Naive thymus-derived CD8-positive, alpha-beta T cell (primary cell): ENCODE data around the gene INKA2. TPM values are rescaled to one million over a fixed set of nuclear protein-coding genes. Genes with fewer than 3 reads are reported as not detected.

Experiments
- ATAC-seq, 2 donors: fragments of 150-1000 bp; cut with Tn5 transposase in 1 of 2; sonication (Bioruptor Pico), chemical (Tn5 transposase) in 1 of 2; 1 replicate in 1 of 2; 2 replicates in 1 of 2; pipeline ENCODE4 v1.10.0; 2021; ENCODE audit warnings: mild to moderate bottlenecking in 2 of 2, moderate library complexity in 2 of 2
- POLR2A ChIA-PET: fragments of 350-600 bp; sonication (Branson Sonifier 250); formaldehyde crosslinking; loops from one replicate; lab custom pipeline; 2021; ENCODE audit warnings: antibody characterized with exemption; lab: Charles Lee
- DNase-seq, 10 donors: peaks; one replicate each; pipeline versions ENCODE4 v3.0.0 to v3.0.0-alpha.2; 2020 to 2022
- H3K27ac Mint-ChIP-seq, 10 donors: one replicate each; pipeline ENCODE4 v1.8.0; 2020 to 2022; ENCODE audit warnings: mild to moderate bottlenecking in 10 of 10, mixed read lengths in 10 of 10, moderate library complexity in 4 of 10, inconsistent platforms in 1 of 10
- H3K27me3 Mint-ChIP-seq, 5 donors: one replicate each; pipeline ENCODE4 v1.8.0; 2021 to 2022; ENCODE audit warnings: mixed read lengths in 5 of 5
- H3K36me3 Mint-ChIP-seq, 3 donors: one replicate each; pipeline ENCODE4 v1.8.0; 2020 to 2022; ENCODE audit warnings: mixed read lengths in 3 of 3, mild to moderate bottlenecking in 2 of 3, inconsistent platforms in 1 of 3
- H3K4me1 Mint-ChIP-seq, 4 donors: one replicate each; pipeline ENCODE4 v1.8.0; 2021 to 2022; ENCODE audit warnings: mixed read lengths in 4 of 4
- H3K4me3 Mint-ChIP-seq, 10 donors: one replicate each; pipeline ENCODE4 v1.8.0; 2020 to 2022; ENCODE audit warnings: mild to moderate bottlenecking in 10 of 10, mixed read lengths in 10 of 10, moderate library complexity in 6 of 10, inconsistent platforms in 1 of 10
- H3K9me3 Mint-ChIP-seq, 9 donors: one replicate each; pipeline ENCODE4 v1.8.0; 2020 to 2022; ENCODE audit warnings: mixed read lengths in 9 of 9, mild to moderate bottlenecking in 3 of 9, inconsistent platforms in 1 of 9, moderate library complexity in 1 of 9
- polyA plus RNA-seq, 3 donors: library from polyadenylated mRNA; unstranded; fragments of 300-500 nt; fragmentation: Illumina TruSeq; gene quantifications; one replicate each; pipeline ENCODE4 v1.2.3, GENCODE V29; 2021
- total RNA-seq, 8 experiments: library from RNA in 2 of 8; stranded (reverse) in 2 of 8; gene quantifications; one replicate each; pipeline ENCODE4 v1.2.3 and lab custom pipeline; 2021 to 2026

The INKA2 gene
- total RNA-seq, result under 1 TPM; 0.70 to 0.77 TPM
- not detected for polyA plus RNA-seq
- total RNA-seq (lab: John Stamatoyannopoulos, UW), result 0.71 to 2.9 (median 1.4) reads per million in 6 experiments

- H3K36me3 Mint-ChIP-seq, result no peaks in the 10 kb centered on the region
- DNase-seq, result peak in 9 of 10 donors; percentile 28 to 75 (median 41)
- POLR2A ChIA-PET, result interaction anchor here (1.1 to 4.2 kb wide), 5 partner anchors 9 to 231 kb away, joined by 3 to 21 read pairs (median 6); partner anchors contain the start of gene DDX20
- ATAC-seq, result peak; percentile 62 to 69
- no peaks in the 10 kb centered on the region for H3K9me3 Mint-ChIP-seq
- peaks cover 10 to 37% (median 24%) of the 10 kb centered on the region in 5 donors for H3K27me3 Mint-ChIP-seq
- H3K4me1 Mint-ChIP-seq, result peaks cover 15 to 33% (median 20%) of the 10 kb centered on the region in 4 donors
- peak within 1 kb of the TSS; percentile 83 to 95 (median 92) for H3K4me3 Mint-ChIP-seq
- H3K27ac Mint-ChIP-seq, result peak within 1 kb of the TSS in 8 of 10 donors; percentile 7 to 90 (median 74)
These were observed at the start of gene INKA2 for GRCh38 chr1:111739194-111739924. Gene INKA2, minus strand, starts transcription at chr1:111739395. Its CDS starts 153 bp downstream, at chr1:111739242.

- ATAC-seq, result no peak
- Mint-ChIP-seq H3K4me3 (no peak overlapping the region), H3K27me3 (peaks cover 2 to 44% (median 5%) of the 10 kb centered on the region in 5 donors), H3K9me3 (no peaks in the 10 kb centered on the region), H3K27ac (no peak overlapping the region), H3K36me3 (peaks cover 0 to 9% (median 7%) of the 10 kb centered on the region in 3 donors), H3K4me1 (no peaks in the 10 kb centered on the region)
- no peak for DNase-seq
- POLR2A ChIA-PET, result no interaction called here
These were observed 47.5 kb upstream of the INKA2 start for GRCh38 chr1:111786669-111787207.

GRCh38 chr1:111784273-111784901, 45.2 kb upstream of the INKA2 start:
- DNase-seq (no peak), ATAC-seq (no peak)
- H3K9me3 Mint-ChIP-seq, result no peaks in the 10 kb centered on the region
- no peaks in the 10 kb centered on the region for H3K4me1 Mint-ChIP-seq
- H3K36me3 Mint-ChIP-seq, result peaks cover 0 to 9% (median 7%) of the 10 kb centered on the region in 3 donors
- POLR2A ChIA-PET, result no interaction called here
- H3K27me3 Mint-ChIP-seq, result peaks cover 2 to 31% (median 4%) of the 10 kb centered on the region in 5 donors
- no peak overlapping the region for H3K4me3 Mint-ChIP-seq
- no peak overlapping the region for H3K27ac Mint-ChIP-seq

- Mint-ChIP-seq H3K36me3 (peaks cover 0 to 12% (median 7%) of the 10 kb centered on the region in 3 donors), H3K27me3 (peaks cover 3 to 27% (median 5%) of the 10 kb centered on the region in 5 donors), H3K4me1 (peaks cover 0 to 5% (median 0%) of the 10 kb centered on the region in 4 donors), H3K4me3 (no peak overlapping the region), H3K9me3 (no peaks in the 10 kb centered on the region), H3K27ac (no peak overlapping the region)
- no peak for ATAC-seq
- POLR2A ChIA-PET, result no interaction called here
- DNase-seq, result no peak
These were observed 40.4 kb upstream of the INKA2 start for GRCh38 chr1:111779546-111779945.

GRCh38 chr1:111778541-111779051, 39.4 kb upstream of the INKA2 start:
- POLR2A ChIA-PET, result no interaction called here
- no peak overlapping the region for H3K4me3 Mint-ChIP-seq
- DNase-seq (no peak), ATAC-seq (no peak)
- H3K36me3 Mint-ChIP-seq, result peaks cover 0 to 11% (median 7%) of the 10 kb centered on the region in 3 donors
- no peaks in the 10 kb centered on the region for H3K9me3 Mint-ChIP-seq
- H3K27ac Mint-ChIP-seq, result no peak overlapping the region
- H3K4me1 Mint-ChIP-seq, result peaks cover 0 to 5% (median 0%) of the 10 kb centered on the region in 4 donors
- peaks cover 3 to 22% (median 4%) of the 10 kb centered on the region in 5 donors for H3K27me3 Mint-ChIP-seq

- ATAC-seq, result no peak
- peaks cover 2 to 17% (median 4%) of the 10 kb centered on the region in 5 donors for H3K27me3 Mint-ChIP-seq
- peaks cover 0 to 5% (median 0%) of the 10 kb centered on the region in 4 donors for H3K4me1 Mint-ChIP-seq
- H3K4me3 Mint-ChIP-seq, result no peak overlapping the region
- POLR2A ChIA-PET, result no interaction called here
- no peaks in the 10 kb centered on the region for H3K9me3 Mint-ChIP-seq
- H3K27ac Mint-ChIP-seq, result no peak overlapping the region
- H3K36me3 Mint-ChIP-seq, result peaks cover 0 to 8% (median 2%) of the 10 kb centered on the region in 3 donors
- no peak for DNase-seq
These were observed 38.9 kb upstream of the INKA2 start for GRCh38 chr1:111778066-111778465.

GRCh38 chr1:111777301-111777700, 38.1 kb upstream of the INKA2 start:
- Mint-ChIP-seq H3K9me3 (no peaks in the 10 kb centered on the region), H3K27me3 (peaks cover 2 to 15% (median 4%) of the 10 kb centered on the region in 5 donors), H3K27ac (no peak overlapping the region), H3K4me3 (no peak overlapping the region), H3K4me1 (peaks cover 0 to 5% (median 0%) of the 10 kb centered on the region in 4 donors), H3K36me3 (peaks cover 0 to 3% (median 0%) of the 10 kb centered on the region in 3 donors)
- ATAC-seq (no peak), DNase-seq (no peak)
- POLR2A ChIA-PET, result no interaction called here

GRCh38 chr1:111776861-111777260, 37.7 kb upstream of the INKA2 start:
- no peak overlapping the region for H3K27ac Mint-ChIP-seq
- peaks cover 2 to 15% (median 4%) of the 10 kb centered on the region in 5 donors for H3K27me3 Mint-ChIP-seq
- H3K4me3 Mint-ChIP-seq, result no peak overlapping the region
- peaks cover 0 to 3% (median 0%) of the 10 kb centered on the region in 3 donors for H3K36me3 Mint-ChIP-seq
- H3K4me1 Mint-ChIP-seq, result peaks cover 0 to 5% (median 0%) of the 10 kb centered on the region in 4 donors
- no peak for ATAC-seq
- H3K9me3 Mint-ChIP-seq, result no peaks in the 10 kb centered on the region
- POLR2A ChIA-PET, result no interaction called here
- no peak for DNase-seq

- peaks cover 2 to 15% (median 4%) of the 10 kb centered on the region in 5 donors for H3K27me3 Mint-ChIP-seq
- no peaks in the 10 kb centered on the region for H3K9me3 Mint-ChIP-seq
- H3K27ac Mint-ChIP-seq, result no peak overlapping the region
- POLR2A ChIA-PET, result no interaction called here
- peaks cover 0 to 3% (median 0%) of the 10 kb centered on the region in 3 donors for H3K36me3 Mint-ChIP-seq
- no peak overlapping the region for H3K4me3 Mint-ChIP-seq
- ATAC-seq (no peak), DNase-seq (no peak)
- peaks cover 0 to 5% (median 0%) of the 10 kb centered on the region in 4 donors for H3K4me1 Mint-ChIP-seq
These were observed 37.2 kb upstream of the INKA2 start for GRCh38 chr1:111776391-111776790.

- POLR2A ChIA-PET, result no interaction called here
- H3K4me1 Mint-ChIP-seq, result peaks cover 0 to 5% (median 0%) of the 10 kb centered on the region in 4 donors
- DNase-seq, result no peak
- no peaks in the 10 kb centered on the region for H3K9me3 Mint-ChIP-seq
- peaks cover 0 to 15% (median 4%) of the 10 kb centered on the region in 5 donors for H3K27me3 Mint-ChIP-seq
- H3K27ac Mint-ChIP-seq, result no peak overlapping the region
- H3K36me3 Mint-ChIP-seq, result peaks cover 0 to 3% (median 0%) of the 10 kb centered on the region in 3 donors
- no peak overlapping the region for H3K4me3 Mint-ChIP-seq
- ATAC-seq, result no peak
These were observed 36.8 kb upstream of the INKA2 start for GRCh38 chr1:111775966-111776365.

- Mint-ChIP-seq H3K4me3 (no peak overlapping the region), H3K36me3 (peaks cover 0 to 29% (median 2%) of the 10 kb centered on the region in 3 donors), H3K9me3 (no peaks in the 10 kb centered on the region), H3K27ac (no peak overlapping the region), H3K4me1 (peaks cover 0 to 4% (median 2%) of the 10 kb centered on the region in 4 donors), H3K27me3 (no peaks in the 10 kb centered on the region)
- ATAC-seq (no peak), DNase-seq (no peak)
- POLR2A ChIA-PET, result no interaction called here
These were observed 31.7 kb upstream of the INKA2 start for GRCh38 chr1:111770916-111771315.

- POLR2A ChIA-PET, result interaction anchor here (1.2 kb wide), 1 partner anchor 55 kb away, joined by 5 read pairs; no protein-coding TSS in a partner anchor
- ATAC-seq (peak; percentile 59 to 63), DNase-seq (peak in 9 of 10 donors; percentile 29 to 76 (median 54))
- H3K9me3 Mint-ChIP-seq, result no peaks in the 10 kb centered on the region
- peaks cover 0 to 42% (median 8%) of the 10 kb centered on the region in 3 donors for H3K36me3 Mint-ChIP-seq
- peak overlapping the region in 7 of 10 donors; percentile 2 to 49 (median 19) for H3K27ac Mint-ChIP-seq
- no peak overlapping the region for H3K4me3 Mint-ChIP-seq
- peaks cover 0 to 8% (median 3%) of the 10 kb centered on the region in 4 donors for H3K4me1 Mint-ChIP-seq
- H3K27me3 Mint-ChIP-seq, result no peaks in the 10 kb centered on the region
These were observed 30.4 kb upstream of the INKA2 start for GRCh38 chr1:111769517-111770146.
